IMR-90 (cell line): ENCODE results near the gene DOCK10. TPM values are rescaled to one million over a fixed set of nuclear protein-coding genes. Genes with fewer than 3 reads are reported as not detected.

Experiments used
- ATAC-seq: fragments of 200-7000 bp; cut with Tn5 transposase; 2 replicates; pipeline ENCODE4 v1.9.1; 2020; ENCODE audit warnings: low read depth, mild to moderate bottlenecking, moderate library complexity
- BruUV-seq: library from RNA; stranded (reverse); fragments of 400-500 nt; replicated peaks from 2 replicates; lab custom pipeline; 2021; lab: Mats Ljungman, UMichigan
- CTCF ChIA-PET: fragments of 300-600 bp; formaldehyde crosslinking; extraction: SDS; loops from one replicate; lab custom pipeline; 2021; ENCODE audit warnings: antibody characterized with exemption; lab: Yijun Ruan, JAX
- POLR2A ChIA-PET: fragments of 300-600 bp; sonication (Branson Sonifier 250); formaldehyde crosslinking; loops from one replicate; lab custom pipeline; 2022; ENCODE audit warnings: antibody characterized with exemption; ENCODE audit not compliant: unreplicated experiment; lab: Charles Lee
- DNase-seq: peaks from one replicate; pipeline ENCODE4 v3.0.0; 2013
- H2AFZ ChIP-seq: replicated peaks from 2 replicates; pipeline ENCODE3; 2013; ENCODE audit warnings: low read length, mild to moderate bottlenecking; ENCODE audit not compliant: poor library complexity
- H2AK5ac ChIP-seq: 2 replicates; pipeline ENCODE4 v1.6.1; 2013; ENCODE audit warnings: low read depth, low read length, inconsistent platforms
- H2AK9ac ChIP-seq: replicated peaks from 2 replicates; pipeline ENCODE3; 2013; ENCODE audit warnings: mild to moderate bottlenecking, low read depth, low read length, moderate library complexity; ENCODE audit not compliant: poor library complexity
- H2BK120ac ChIP-seq: 2 replicates; pipeline ENCODE4 v1.6.1; 2013; ENCODE audit warnings: low read depth, low read length, inconsistent platforms
- H2BK15ac ChIP-seq: 3 replicates; pipeline ENCODE4 v1.6.1; 2013; ENCODE audit warnings: low read depth, low read length, inconsistent platforms
- H2BK20ac ChIP-seq: 2 replicates; pipeline ENCODE4 v1.6.1; 2013; ENCODE audit warnings: low read depth, mild to moderate bottlenecking, inconsistent platforms, low read length, moderate library complexity
- H2BK5ac ChIP-seq: 2 replicates; pipeline ENCODE4 v1.6.1; 2013; ENCODE audit warnings: mild to moderate bottlenecking, low read depth, low read length, inconsistent platforms; ENCODE audit not compliant: poor library complexity, severe bottlenecking
- H3K14ac ChIP-seq: replicated peaks from 2 replicates; pipeline ENCODE4 v1.6.1; 2013; ENCODE audit warnings: low read depth, low read length, inconsistent platforms
- H3K18ac ChIP-seq: 2 replicates; pipeline ENCODE4 v1.6.1; 2013; ENCODE audit warnings: low read depth, low read length, control low read depth
- H3K23ac ChIP-seq: 2 replicates; pipeline ENCODE4 v1.6.1; 2013; ENCODE audit warnings: low read depth, low read length, inconsistent platforms
- H3K27ac ChIP-seq: 2 replicates; pipeline ENCODE4 v1.5.1; 2013; ENCODE audit warnings: mild to moderate bottlenecking, control low read depth, low read length; ENCODE audit not compliant: insufficient read depth
- H3K27me3 ChIP-seq: 2 replicates; pipeline ENCODE4 v1.6.1; 2013; ENCODE audit warnings: low read length; ENCODE audit not compliant: control insufficient read depth, insufficient read depth
- H3K36me3 ChIP-seq: 2 replicates; pipeline ENCODE4 v1.6.1; 2013; ENCODE audit warnings: low read length, mixed read lengths; ENCODE audit not compliant: control insufficient read depth, insufficient read depth
- H3K4ac ChIP-seq: 2 replicates; pipeline ENCODE4 v1.6.1; 2013; ENCODE audit warnings: low read depth, low read length, inconsistent platforms
- H3K4me1 ChIP-seq: 2 replicates; pipeline ENCODE4 v1.6.1; 2013; ENCODE audit warnings: low read length, mixed read lengths; ENCODE audit not compliant: control insufficient read depth, insufficient read depth
- H3K4me2 ChIP-seq: 2 replicates; pipeline ENCODE4 v1.6.1; 2013; ENCODE audit warnings: low read depth, mild to moderate bottlenecking, control low read depth, low read length, moderate library complexity
- H3K4me3 ChIP-seq: 2 replicates; pipeline ENCODE4 v1.5.1; 2013; ENCODE audit warnings: low read depth, mild to moderate bottlenecking, control low read depth, low read length, moderate library complexity; ENCODE audit not compliant: insufficient read depth
- H3K56ac ChIP-seq: 2 replicates; pipeline ENCODE4 v1.6.1; 2013; ENCODE audit warnings: low read length, inconsistent platforms; ENCODE audit not compliant: insufficient read depth; ENCODE audit errors: extremely low read depth
- H3K79me1 ChIP-seq, 2 experiments: 2 replicates each; pipeline ENCODE4 v1.6.1; 2013; ENCODE audit warnings: low read length in 2 of 2, inconsistent platforms in 1 of 2, low read depth in 1 of 2
- H3K9ac ChIP-seq: 2 replicates; pipeline ENCODE4 v1.6.1; 2013; ENCODE audit warnings: low read depth, low read length, control low read depth
- H3K9me1 ChIP-seq: 2 replicates; pipeline ENCODE4 v1.6.1; 2013; ENCODE audit warnings: low read length, inconsistent platforms; ENCODE audit not compliant: insufficient read depth
- H3K9me3 ChIP-seq: 2 replicates; pipeline ENCODE4 v1.6.1; 2013; ENCODE audit warnings: low read length; ENCODE audit not compliant: control insufficient read depth, insufficient read depth
- H4K20me1 ChIP-seq: 2 replicates; pipeline ENCODE4 v1.6.1; 2013; ENCODE audit warnings: low read length, inconsistent platforms; ENCODE audit not compliant: insufficient read depth
- H4K5ac ChIP-seq: 2 replicates; pipeline ENCODE4 v1.6.1; 2013; ENCODE audit warnings: mild to moderate bottlenecking, low read depth, low read length, control low read depth
- H4K8ac ChIP-seq, 2 experiments: 2 replicates each; pipeline ENCODE4 v1.6.1; 2013; ENCODE audit warnings: low read depth in 2 of 2, low read length in 2 of 2, control low read depth in 1 of 2, inconsistent platforms in 1 of 2
- H4K91ac ChIP-seq: 2 replicates; pipeline ENCODE4 v1.6.1; 2013; ENCODE audit warnings: low read depth, low read length, inconsistent platforms; ENCODE audit not compliant: insufficient read depth
- BHLHE40 ChIP-seq: fragments of 150-350 bp; IDR thresholded peaks from 2 replicates; pipeline ENCODE4 v1.6.1; 2016; ENCODE audit warnings: mild to moderate bottlenecking, low read depth, low read length
- CEBPB ChIP-seq: IDR thresholded peaks from 2 replicates; pipeline ENCODE4 v1.6.1; 2012; ENCODE audit warnings: low read depth, low read length, improper control_type of control experiment
- CTCF ChIP-seq: conservative IDR thresholded peaks from 2 replicates; pipeline ENCODE4 v1.5.1; 2012; ENCODE audit warnings: mild to moderate bottlenecking, low read depth, low read length, improper control_type of control experiment
- FOS ChIP-seq: fragments of 150-350 bp; IDR thresholded peaks from 2 replicates; pipeline ENCODE4 v1.6.1; 2016; ENCODE audit warnings: low read depth, low read length
- RFX5 ChIP-seq: IDR thresholded peaks from 2 replicates; pipeline ENCODE4 v1.8.0; 2012; ENCODE audit warnings: low read depth, mild to moderate bottlenecking, low read length, moderate library complexity
- SMC3 ChIP-seq: fragments of 150-350 bp; IDR thresholded peaks from 2 replicates; pipeline ENCODE4 v1.6.1; 2016; ENCODE audit warnings: low read depth, mild to moderate bottlenecking, antibody characterized with exemption, low read length, moderate library complexity
- WGBS, 2 experiments: methylation state at CpG; one replicate each; pipeline versions ENCODE4 v1.1.5 to v1.1.7; 2013; ENCODE audit warnings: missing lambda C conversion rate in 2 of 2; ENCODE audit not compliant: insufficient read length in 1 of 2; ENCODE audit errors: extremely low coverage in 2 of 2; 5-methylcytosine and 5-hydroxymethylcytosine counted together
- dilution Hi-C: fragments of 300-500 bp; cut with HindIII; formaldehyde crosslinking; loops from one replicate; pipeline ENCODE4 v1.14.3; 2018; ENCODE audit warnings: low sequenced_read_pairs; ENCODE audit not compliant: unreplicated experiment
- in situ Hi-C: fragments of 300-500 bp; cut with MboI; formaldehyde crosslinking; loops from 3 replicates; pipeline ENCODE4 v1.14.3; 2019; ENCODE audit warnings: low sequenced_read_pairs, inconsistent platforms, mixed read lengths
- intact Hi-C: fragments of 100-400 bp; cut with micrococcal nuclease; formaldehyde crosslinking; loops from 2 replicates; pipeline ENCODE4 v1.10.0; 2022
- polyA plus RNA-seq, 3 experiments: library from polyadenylated mRNA; depleted of rRNA; stranded (reverse); fragments of >200 nt; gene quantifications; 2 replicates each; pipeline ENCODE4 v1.2.3, GENCODE V29; 2012; ENCODE audit warnings: low replicate concordance in 1 of 3
- total RNA-seq: library from RNA; depleted of rRNA; stranded (reverse); fragments of >200 nt; gene quantifications from 2 replicates; pipeline ENCODE4 v1.2.3, GENCODE V29; 2012

DOCK10 gene
- total and polyA plus RNA-seq, 2 of the 4 experiments (the other 2 are of a cell fraction) = 58.6 to 75.3 TPM

GRCh38 chr2:225064362-225064761 is 22.1 kb upstream of the DOCK10 start:
- Histone ChIP-seq H2AK5ac (no peak overlapping the region; the same call in 1 of the 2 replicates), H4K91ac (no peak overlapping the region), H3K9me1 (no peaks in the 10 kb centered on the region), H3K23ac (no peak overlapping the region), H3K9ac (no peak overlapping the region), H3K4me1 (no peaks in the 10 kb centered on the region), H2BK5ac (no peak overlapping the region), H3K27ac (no peak overlapping the region), H3K56ac (no peak overlapping the region; the same call in 1 of the 2 replicates), H4K20me1 (no peaks in the 10 kb centered on the region), H3K4me3 (no peak overlapping the region), H3K4ac (no peak overlapping the region), H3K79me1 (no peaks in the 10 kb centered on the region), H2AFZ (no peak overlapping the region), H3K9me3 (no peaks in the 10 kb centered on the region), H3K14ac (no peak overlapping the region), H2BK120ac (no peak overlapping the region), H4K5ac (no peak overlapping the region), H2BK15ac (no peak overlapping the region), H2BK20ac (no peak overlapping the region), H4K8ac (no peak overlapping the region), H3K36me3 (no peaks in the 10 kb centered on the region), H3K4me2 (no peak overlapping the region), H2AK9ac (no peak overlapping the region), H3K18ac (no peak overlapping the region), H3K27me3 (no peaks in the 10 kb centered on the region)
- TF ChIP-seq CEBPB = no peak
- TF ChIP-seq RFX5 = no peak
- TF ChIP-seq BHLHE40 = no peak
- TF ChIP-seq SMC3 = no peak
- no peak for TF ChIP-seq CTCF
- no peak for TF ChIP-seq FOS
- in situ Hi-C loops (no loop called here), dilution Hi-C loops (no loop called here), intact Hi-C loops (no loop called here)
- ATAC-seq (no peak), DNase-seq (no peak)
- BruUV-seq = no TSS peak
- WGBS, 2 experiments = 72% methylated on average over 2 of the region's 2 CpGs; no CpG with 5 or more reads in 1 of the 2 experiments
- CTCF ChIA-PET = no interaction called here
- POLR2A ChIA-PET = no interaction called here
